Epithelial cell of esophagus (primary cell): Measurements from ENCODE around the gene HOPX.
A peak's percentile ranks its signal among the peaks of the same experiment; 100 is the strongest.

Source experiments
- DNase-seq: peaks from one replicate; pipeline ENCODE4 v3.0.0; 2010; ENCODE audit warnings: low read depth
- H3K4me3 ChIP-seq: 2 replicates; pipeline ENCODE4 v1.5.1; 2011; ENCODE audit warnings: mild to moderate bottlenecking, low read length, control low read depth
- CTCF ChIP-seq: IDR thresholded peaks from 2 replicates; pipeline ENCODE4 v1.5.1; 2011; ENCODE audit warnings: low read depth, mild to moderate bottlenecking, low read length, control low read depth, inconsistent platforms; ENCODE audit not compliant: insufficient read depth; ENCODE audit errors: missing control alignments

HOPX gene

GRCh38 chr4:56708146-56708545 is 27.1 kb upstream of the HOPX start:
- no peak for DNase-seq
- H3K4me3 ChIP-seq = no peak overlapping the region
- no peak for TF ChIP-seq CTCF

- TF ChIP-seq CTCF = no peak
- no peak for DNase-seq
- H3K4me3 ChIP-seq = no peak overlapping the region
Observed at GRCh38 chr4:56705966-56706365, 24.9 kb upstream of the HOPX start.

- H3K4me3 ChIP-seq = no peak overlapping the region
- DNase-seq = no peak
- TF ChIP-seq CTCF = no peak
Observed at GRCh38 chr4:56705334-56705733, 24.2 kb upstream of the HOPX start.

GRCh38 chr4:56704089-56704871 is 23.2 kb upstream of the HOPX start:
- TF ChIP-seq CTCF = no peak
- H3K4me3 ChIP-seq = no peak overlapping the region
- DNase-seq = peak; percentile 40

GRCh38 chr4:56703378-56703777 is 22.3 kb upstream of the HOPX start:
- no peak for DNase-seq
- TF ChIP-seq CTCF = no peak
- H3K4me3 ChIP-seq = no peak overlapping the region

- no peak for TF ChIP-seq CTCF
- no peak for DNase-seq
- H3K4me3 ChIP-seq = no peak overlapping the region
Observed at GRCh38 chr4:56701644-56702043, 20.5 kb upstream of the HOPX start.

GRCh38 chr4:56701161-56701480 is 20.0 kb upstream of the HOPX start:
- H3K4me3 ChIP-seq = no peak overlapping the region
- TF ChIP-seq CTCF = no peak
- DNase-seq = no peak
